ENCODE results near the gene RCBTB1. TPM values are rescaled to one million over a fixed set of nuclear protein-coding genes. Genes with fewer than 3 reads are reported as not detected.
"Not testable (repeated sequence)": the region's sequence is repeated elsewhere in the genome, so short reads cannot be mapped to it uniquely, and the experiment has no call there.

RCBTB1 gene
- total RNA-seq, 1 donor from 2014 or later = 54.2 TPM

- Mint-ChIP-seq H3K36me3 (peaks cover 2% of the 10 kb centered on the region), H3K27me3 (ENCODE audit: insufficient read depth, low read depth) (no peaks in the 10 kb centered on the region), H3K27ac (no peak overlapping the region), H3K4me1 (peaks cover 5% of the 10 kb centered on the region), H3K9me3 (peaks cover 5% of the 10 kb centered on the region), H3K4me3 (no peak overlapping the region)
- H3K4me2 ChIP-seq = no peak overlapping the region
- no peak overlapping the region for H2AFZ ChIP-seq (replicated peaks)
- no peak overlapping the region for H3K4me3 ChIP-seq
- no peak for DNase-seq (ENCODE audit: low spot score)
- no peaks in the 10 kb centered on the region for H3K27me3 ChIP-seq
- H4K20me1 ChIP-seq (ENCODE audit: low read depth) = no peaks in the 10 kb centered on the region
- H3F3A ChIP-seq (ENCODE audit: low read depth) = peaks cover 31% of the 10 kb centered on the region
- no peak overlapping the region for H3K27ac ChIP-seq
- no peak overlapping the region for H3K9ac ChIP-seq
- H3K36me3 ChIP-seq = no peaks in the 10 kb centered on the region
- no peaks in the 10 kb centered on the region for H3K4me1 ChIP-seq
- H3K79me2 ChIP-seq (ENCODE audit: low read depth) = no peaks in the 10 kb centered on the region
- H3K9me3 ChIP-seq (ENCODE audit: low read depth) = no peaks in the 10 kb centered on the region
- TF ChIP-seq CTCF (IDR thresholded peaks at IDR 0.05) (no peak), EZH2phosphoT487 (IDR thresholded peaks at IDR 0.05) (no peak), EZH2 (IDR thresholded peaks at IDR 0.05) (no peak)
Observed at GRCh38 chr13:49498206-49498605, 87.2 kb downstream of the RCBTB1 start.

- Mint-ChIP-seq H3K4me1 (peaks cover 5% of the 10 kb centered on the region), H3K27ac (no peak overlapping the region), H3K4me3 (no peak overlapping the region), H3K27me3 (ENCODE audit: insufficient read depth, low read depth) (no peaks in the 10 kb centered on the region), H3K9me3 (peaks cover 5% of the 10 kb centered on the region), H3K36me3 (peaks cover 5% of the 10 kb centered on the region)
- no peak overlapping the region for H3K4me2 ChIP-seq
- no peaks in the 10 kb centered on the region for H3K79me2 ChIP-seq (ENCODE audit: low read depth)
- peaks cover 31% of the 10 kb centered on the region for H3F3A ChIP-seq (ENCODE audit: low read depth)
- no peak overlapping the region for H3K9ac ChIP-seq
- H4K20me1 ChIP-seq (ENCODE audit: low read depth) = no peaks in the 10 kb centered on the region
- no peaks in the 10 kb centered on the region for H3K9me3 ChIP-seq (ENCODE audit: low read depth)
- no peaks in the 10 kb centered on the region for H3K4me1 ChIP-seq
- H3K36me3 ChIP-seq = no peaks in the 10 kb centered on the region
- DNase-seq (ENCODE audit: low spot score) = no peak
- no peak for TF ChIP-seq CTCF (IDR thresholded peaks at IDR 0.05)
- H3K27ac ChIP-seq = no peak overlapping the region
- H3K4me3 ChIP-seq = no peak overlapping the region
- no peaks in the 10 kb centered on the region for H3K27me3 ChIP-seq
- no peak overlapping the region for H2AFZ ChIP-seq (replicated peaks)
Observed at GRCh38 chr13:49497272-49497671, 88.1 kb downstream of the RCBTB1 start.

- H3F3A ChIP-seq (ENCODE audit: low read depth) = peaks cover 31% of the 10 kb centered on the region
- H3K36me3 Mint-ChIP-seq; DNase-seq (ENCODE audit: low spot score); H3K4me1 Mint-ChIP-seq; H3K9me3 ChIP-seq (ENCODE audit: low read depth); H3K9ac ChIP-seq; H3K4me3 Mint-ChIP-seq; H3K36me3 ChIP-seq; H4K20me1 ChIP-seq (ENCODE audit: low read depth); H3K4me3 ChIP-seq; H2AFZ ChIP-seq (replicated peaks); H3K9me3 Mint-ChIP-seq; H3K27ac ChIP-seq; H3K79me2 ChIP-seq (ENCODE audit: low read depth); H3K4me2 ChIP-seq; H3K27me3 Mint-ChIP-seq (ENCODE audit: insufficient read depth, low read depth); H3K27ac Mint-ChIP-seq; H3K27me3 ChIP-seq; H3K4me1 ChIP-seq: not testable (repeated sequence)
Observed at GRCh38 chr13:49496837-49497236, 88.5 kb downstream of the RCBTB1 start.

GRCh38 chr13:49495783-49496762 lies 89.3 kb downstream of the RCBTB1 start, which contains the start of gene PHF11:
Gene PHF11 (plus strand): TSS chr13:49495953. CDS start chr13:49496002, 49 bp downstream.
- peaks cover 5% of the 10 kb centered on the region for H3K4me1 Mint-ChIP-seq
- peaks cover 5% of the 10 kb centered on the region for H3K36me3 Mint-ChIP-seq
- Histone ChIP-seq H3K4me1 (no peaks in the 10 kb centered on the region), H3K36me3 (no peaks in the 10 kb centered on the region), H2AFZ (replicated peaks) (peak within 1 kb of the TSS; percentile 97), H3F3A (ENCODE audit: low read depth) (peaks cover 31% of the 10 kb centered on the region), H3K79me2 (ENCODE audit: low read depth) (no peaks in the 10 kb centered on the region), H3K4me2 (peak within 1 kb of the TSS; percentile 79), H3K27me3 (no peaks in the 10 kb centered on the region), H4K20me1 (ENCODE audit: low read depth) (no peaks in the 10 kb centered on the region), H3K4me3 (peak within 1 kb of the TSS; percentile 48), H3K9ac (no peak within 1 kb of the TSS), H3K9me3 (ENCODE audit: low read depth) (no peaks in the 10 kb centered on the region), H3K27ac (no peak within 1 kb of the TSS)
- peak within 1 kb of the TSS; percentile 81 for H3K4me3 Mint-ChIP-seq
- no peaks in the 10 kb centered on the region for H3K27me3 Mint-ChIP-seq (ENCODE audit: insufficient read depth, low read depth)
- peaks cover 5% of the 10 kb centered on the region for H3K9me3 Mint-ChIP-seq
- H3K27ac Mint-ChIP-seq = peak within 1 kb of the TSS; percentile 89
- TF ChIP-seq CTCF (IDR thresholded peaks at IDR 0.05) (peak; percentile 39), EZH2 (IDR thresholded peaks at IDR 0.05) (no peak)
- peak; percentile 79 for DNase-seq (ENCODE audit: low spot score)

Data from neural progenitor cell (in vitro differentiated cells).